Measurements from ENCODE around the gene PLCD4.

The PLCD4 gene

GRCh38 chr2:218607436-218608115 is at the start of gene PLCD4:
Gene PLCD4 (plus strand): TSS chr2:218607899. CDS start chr2:218615740, 7,841 bp downstream.
- H3F3A ChIP-seq (ENCODE audit: insufficient read depth), result no peaks in the 10 kb centered on the region
- H3K36me3 ChIP-seq (ENCODE audit: low read length), result no peaks in the 10 kb centered on the region
- no peak within 1 kb of the TSS for H3K4me2 ChIP-seq (ENCODE audit: low read depth, low read length, poor library complexity, severe bottlenecking)
- H4K20me1 ChIP-seq (ENCODE audit: low read depth, low read length), result no peaks in the 10 kb centered on the region
- H3K27ac ChIP-seq (ENCODE audit: low read depth, low read length), result no peak within 1 kb of the TSS
- H3K79me2 ChIP-seq (ENCODE audit: insufficient read depth, low read length), result no peaks in the 10 kb centered on the region
- H2AFZ ChIP-seq (ENCODE audit: low read depth, low read length, severe bottlenecking), result no peak within 1 kb of the TSS
- H3K9ac ChIP-seq (ENCODE audit: low read length), result no peak within 1 kb of the TSS
- H3K9me2 ChIP-seq (replicated peaks; ENCODE audit: insufficient read depth, low read length), result no peaks in the 10 kb centered on the region
- no peaks in the 10 kb centered on the region for H3K9me3 ChIP-seq (ENCODE audit: insufficient read depth, low read length)
- TF ChIP-seq EZH2phosphoT487 (conservative IDR thresholded peaks at IDR 0.05; ENCODE audit: low read length), result no peak
- no peak for TF ChIP-seq CTCF (IDR thresholded peaks at IDR 0.05; ENCODE audit: insufficient read depth, low read length, poor library complexity, severe bottlenecking)
- H3K27me3 ChIP-seq (ENCODE audit: low read length), result no peaks in the 10 kb centered on the region
- H3K4me3 ChIP-seq (ENCODE audit: insufficient read depth, low read length, poor library complexity, severe bottlenecking), result no peak within 1 kb of the TSS

GRCh38 chr2:218557941-218558340 is 49.8 kb upstream of the PLCD4 start:
- TF ChIP-seq EZH2phosphoT487 (conservative IDR thresholded peaks at IDR 0.05; ENCODE audit: low read length), result no peak
- no peak for TF ChIP-seq CTCF (IDR thresholded peaks at IDR 0.05; ENCODE audit: insufficient read depth, low read length, poor library complexity, severe bottlenecking)
- Histone ChIP-seq H3K4me3 (ENCODE audit: insufficient read depth, low read length, poor library complexity, severe bottlenecking) (no peak overlapping the region), H3K27me3 (ENCODE audit: low read length) (no peaks in the 10 kb centered on the region), H3K4me2 (ENCODE audit: low read depth, low read length, poor library complexity, severe bottlenecking) (no peak overlapping the region), H2AFZ (ENCODE audit: low read depth, low read length, severe bottlenecking) (no peak overlapping the region), H3K9ac (ENCODE audit: low read length) (no peak overlapping the region), H3K9me2 (replicated peaks; ENCODE audit: insufficient read depth, low read length) (no peaks in the 10 kb centered on the region), H3K9me3 (ENCODE audit: insufficient read depth, low read length) (no peaks in the 10 kb centered on the region), H4K20me1 (ENCODE audit: low read depth, low read length) (0 out of 2 replicates have a peak, but pooled peaks cover 3% of the 10 kb centered on the region), H3K36me3 (ENCODE audit: low read length) (peaks cover 63% of the 10 kb centered on the region), H3K27ac (ENCODE audit: low read depth, low read length) (no peak overlapping the region), H3F3A (ENCODE audit: insufficient read depth) (peaks cover 9% of the 10 kb centered on the region; the same call in 1 of the 2 replicates), H3K79me2 (ENCODE audit: insufficient read depth, low read length) (0 out of 2 replicates have a peak, but pooled peaks cover 7% of the 10 kb centered on the region)

- no peak overlapping the region for H3K9ac ChIP-seq (ENCODE audit: low read length)
- H3K9me2 ChIP-seq (replicated peaks; ENCODE audit: insufficient read depth, low read length), result no peaks in the 10 kb centered on the region
- H3K4me2 ChIP-seq (ENCODE audit: low read depth, low read length, poor library complexity, severe bottlenecking), result no peak overlapping the region
- H3K27ac ChIP-seq (ENCODE audit: low read depth, low read length), result no peak overlapping the region
- H3K79me2 ChIP-seq (ENCODE audit: insufficient read depth, low read length), result peaks cover 15% of the 10 kb centered on the region
- no peak overlapping the region for H3K4me3 ChIP-seq (ENCODE audit: insufficient read depth, low read length, poor library complexity, severe bottlenecking)
- peaks cover 53% of the 10 kb centered on the region for H3K36me3 ChIP-seq (ENCODE audit: low read length)
- no peaks in the 10 kb centered on the region for H3K9me3 ChIP-seq (ENCODE audit: insufficient read depth, low read length)
- no peak for TF ChIP-seq CTCF (IDR thresholded peaks at IDR 0.05; ENCODE audit: insufficient read depth, low read length, poor library complexity, severe bottlenecking)
- no peak for TF ChIP-seq EZH2phosphoT487 (conservative IDR thresholded peaks at IDR 0.05; ENCODE audit: low read length)
- H3K27me3 ChIP-seq (ENCODE audit: low read length), result no peaks in the 10 kb centered on the region
- peaks cover 3% of the 10 kb centered on the region; the same call in 1 of the 2 replicates for H4K20me1 ChIP-seq (ENCODE audit: low read depth, low read length)
- H2AFZ ChIP-seq (ENCODE audit: low read depth, low read length, severe bottlenecking), result no peak overlapping the region
- peaks cover 9% of the 10 kb centered on the region; the same call in 1 of the 2 replicates for H3F3A ChIP-seq (ENCODE audit: insufficient read depth)
Measured at GRCh38 chr2:218558986-218559385, 48.7 kb upstream of the PLCD4 start.

All from SU-DHL-6 (cell line).